Measurements from ENCODE around the gene CROCC2.

Gene CROCC2

DNA sequence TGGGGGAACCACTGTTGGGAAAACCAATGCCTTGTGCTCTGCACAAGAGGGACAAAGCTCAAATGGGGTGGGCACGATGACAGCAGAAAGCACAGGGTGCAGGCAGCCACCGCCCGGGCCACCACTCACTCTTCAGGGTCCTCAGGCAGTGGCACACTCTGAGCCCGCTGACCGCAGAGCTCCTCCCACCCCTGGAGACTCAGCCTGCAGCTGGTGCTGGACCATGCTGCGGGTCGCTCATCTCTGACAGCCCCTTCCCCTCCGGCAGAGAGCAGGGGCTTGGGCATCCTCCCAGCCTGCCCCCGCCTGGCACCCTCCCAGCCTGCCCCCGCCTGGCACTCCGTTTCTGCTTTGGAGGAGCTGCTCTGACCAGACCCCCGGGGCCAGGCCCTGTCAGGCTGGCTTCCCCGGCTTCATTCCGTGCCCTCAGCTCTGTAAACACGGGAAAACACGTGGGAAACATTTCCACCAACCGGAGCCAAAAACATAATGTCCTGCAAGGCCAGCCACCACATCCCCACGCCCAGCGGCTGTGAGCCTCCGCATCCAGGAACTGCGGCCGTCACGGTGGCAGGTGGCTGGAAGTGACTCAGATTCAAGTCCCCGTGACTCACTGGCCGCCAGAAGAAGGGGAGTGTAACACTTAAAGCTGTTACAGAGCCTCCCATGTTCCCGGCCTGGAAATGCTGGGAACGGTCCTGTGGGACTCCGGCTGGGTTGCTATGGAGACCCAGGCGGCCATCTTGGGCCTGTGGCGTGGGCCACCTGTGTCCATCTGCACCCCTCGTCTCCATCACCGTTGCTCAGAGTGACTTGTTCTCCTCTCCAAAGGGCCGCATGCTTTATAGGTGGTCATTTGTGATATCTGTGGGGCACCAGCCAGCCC lies 85.5 kb downstream of the CROCC2 start:
- DNase-seq = no peak

DNA sequence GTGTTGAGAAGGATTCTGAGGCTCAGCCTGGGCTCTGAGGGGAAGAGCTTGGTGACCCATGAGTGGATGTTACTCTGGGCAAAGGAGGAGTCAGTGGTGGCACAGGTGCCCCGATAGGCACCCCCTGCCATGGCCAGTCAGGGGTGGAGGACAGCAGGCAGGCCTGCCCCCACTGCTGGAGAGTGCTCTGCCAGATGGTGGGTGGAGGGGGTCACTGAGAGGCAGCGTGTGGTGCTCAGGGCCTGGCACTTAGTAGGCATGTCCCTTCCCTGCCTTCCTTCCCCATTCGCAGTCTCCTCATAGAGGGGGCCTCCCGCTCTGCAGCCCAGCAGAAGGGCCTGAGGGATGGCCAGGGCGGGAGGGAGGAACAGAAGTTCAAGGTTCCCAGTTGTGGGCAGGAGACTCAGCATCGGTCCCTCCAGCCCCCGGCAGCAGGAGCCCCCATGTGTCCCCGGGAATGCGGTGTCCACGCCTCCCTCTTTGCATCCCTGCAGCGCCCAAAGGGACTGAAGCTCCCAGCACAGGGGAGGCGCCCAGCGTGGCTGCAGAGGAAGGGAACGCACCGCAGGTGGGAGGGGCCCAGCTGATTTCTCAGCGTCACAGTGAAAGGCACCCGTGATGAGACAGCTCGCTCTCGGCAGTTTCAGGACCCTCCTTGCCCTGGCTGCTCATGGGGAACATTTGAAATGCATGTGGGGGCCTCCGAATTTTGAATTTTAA lies 86.6 kb downstream of the CROCC2 start:
- DNase-seq = peak; percentile 22

DNA sequence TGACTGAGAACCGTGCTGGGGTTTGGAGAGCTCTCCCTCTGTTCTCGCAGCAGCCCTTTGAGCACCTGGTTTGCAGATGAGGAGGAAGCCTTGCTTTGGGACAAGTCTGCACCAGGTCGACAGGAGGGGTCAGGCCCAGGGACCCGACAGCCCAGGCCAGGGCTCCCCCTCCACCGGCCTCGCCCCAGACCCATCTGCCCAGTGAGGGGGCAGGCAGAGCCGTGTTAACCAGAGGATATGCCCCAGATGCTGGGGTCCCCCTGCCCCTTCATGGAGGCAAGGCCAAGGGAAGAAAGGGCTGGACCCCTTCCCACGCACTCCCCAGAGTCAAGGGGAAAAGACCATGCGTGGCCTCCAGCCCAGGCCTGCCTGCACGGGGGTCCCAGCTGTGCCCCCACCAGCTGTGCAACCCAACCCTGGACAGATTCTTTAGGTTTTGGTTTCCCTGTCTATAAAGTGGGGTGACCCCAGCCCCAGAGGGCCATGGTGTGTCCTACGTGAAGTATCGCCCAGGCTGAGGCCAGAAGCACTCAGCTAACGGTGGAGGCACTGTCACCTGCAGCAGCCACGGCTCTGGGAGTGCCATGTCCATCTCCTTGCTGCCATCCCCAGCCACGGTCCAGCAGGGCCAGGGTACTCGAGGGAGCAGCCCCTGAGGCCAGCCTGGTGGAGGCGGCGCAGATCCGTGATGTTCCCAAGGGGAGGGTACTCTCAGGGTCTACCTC lies 87.5 kb downstream of the CROCC2 start:
- DNase-seq = no peak

DNA sequence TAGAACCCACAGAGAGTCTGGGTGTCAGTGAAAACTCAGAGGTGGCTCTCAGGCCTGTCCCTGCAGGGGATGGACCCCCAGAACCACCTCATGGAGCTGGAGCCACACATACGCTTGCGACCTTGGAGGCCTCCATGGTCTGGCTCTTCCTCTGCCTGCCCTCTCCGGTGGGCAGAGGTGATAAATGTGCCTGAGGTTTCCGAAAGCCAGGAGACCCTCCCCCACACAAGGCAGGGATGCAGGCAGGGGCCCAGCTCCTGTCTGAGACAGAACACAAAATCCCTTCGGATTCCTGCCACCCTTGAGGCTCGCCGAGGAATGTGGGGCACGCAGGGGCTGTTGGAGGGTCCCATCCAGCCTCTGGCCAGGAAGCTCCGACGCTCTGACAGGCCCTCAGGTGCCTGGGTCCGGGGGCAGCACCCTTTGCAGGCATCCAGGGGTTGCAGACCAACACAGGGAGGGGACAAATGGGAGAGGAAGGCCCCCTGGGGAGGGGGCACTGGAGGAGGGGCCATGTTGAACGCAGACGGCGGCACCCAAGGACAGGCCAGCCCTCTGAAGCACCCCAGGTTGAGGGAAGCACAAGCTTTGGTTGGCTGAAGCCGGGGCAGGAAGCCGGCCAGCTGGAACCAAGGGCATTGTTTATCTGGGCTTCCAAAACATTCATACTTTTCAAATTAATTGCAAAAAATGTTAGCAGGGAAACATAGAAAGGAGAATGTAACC lies 88.2 kb downstream of the CROCC2 start:
- DNase-seq = no peak

DNA sequence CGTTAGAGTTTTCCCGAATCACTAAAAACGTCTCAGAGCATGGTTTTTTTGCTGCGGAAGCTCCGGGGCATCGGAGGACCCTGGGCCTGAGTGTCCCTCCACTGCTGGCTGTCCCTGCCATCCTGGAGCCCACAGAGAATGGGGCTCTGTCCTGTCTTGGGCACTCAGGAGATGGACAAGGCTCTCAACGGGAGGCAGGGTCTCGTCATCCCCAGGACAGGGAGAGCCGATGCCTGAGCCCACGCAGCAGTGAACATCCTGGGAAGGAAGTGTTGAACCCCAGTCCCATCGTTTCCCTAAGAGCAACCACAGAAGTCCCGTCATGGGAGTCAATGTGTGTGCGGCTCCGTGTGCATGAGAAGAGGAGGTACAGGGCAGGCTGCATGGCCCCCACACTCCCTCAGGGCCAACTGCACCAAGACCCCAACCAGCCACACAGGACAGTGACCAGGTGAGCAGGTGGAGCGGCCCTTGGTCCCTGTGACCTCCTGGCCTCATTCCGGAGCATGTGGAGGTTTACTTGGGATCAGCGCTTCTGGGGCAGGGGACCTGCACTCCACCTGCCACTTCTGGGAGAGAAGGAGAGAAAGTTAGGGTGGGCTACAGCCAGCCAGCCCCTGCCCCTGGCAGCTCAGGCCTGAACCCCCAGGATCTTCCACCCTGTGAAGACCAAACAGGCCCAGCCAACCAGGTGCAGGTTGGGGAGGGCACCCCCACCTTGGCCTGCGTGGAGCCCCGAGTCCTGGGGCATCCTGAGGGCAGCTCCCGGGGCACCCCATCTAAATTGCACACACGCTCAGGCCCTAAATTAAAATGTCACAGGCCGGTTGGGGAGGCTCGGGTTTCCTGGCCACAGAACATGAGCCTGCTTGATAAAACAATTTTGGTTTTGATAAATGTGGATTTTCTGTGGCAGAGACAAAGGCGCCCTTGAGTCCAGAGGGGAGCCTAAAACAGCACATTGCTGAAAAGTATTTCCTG lies 89.2 kb downstream of the CROCC2 start:
- no peak for DNase-seq

DNA sequence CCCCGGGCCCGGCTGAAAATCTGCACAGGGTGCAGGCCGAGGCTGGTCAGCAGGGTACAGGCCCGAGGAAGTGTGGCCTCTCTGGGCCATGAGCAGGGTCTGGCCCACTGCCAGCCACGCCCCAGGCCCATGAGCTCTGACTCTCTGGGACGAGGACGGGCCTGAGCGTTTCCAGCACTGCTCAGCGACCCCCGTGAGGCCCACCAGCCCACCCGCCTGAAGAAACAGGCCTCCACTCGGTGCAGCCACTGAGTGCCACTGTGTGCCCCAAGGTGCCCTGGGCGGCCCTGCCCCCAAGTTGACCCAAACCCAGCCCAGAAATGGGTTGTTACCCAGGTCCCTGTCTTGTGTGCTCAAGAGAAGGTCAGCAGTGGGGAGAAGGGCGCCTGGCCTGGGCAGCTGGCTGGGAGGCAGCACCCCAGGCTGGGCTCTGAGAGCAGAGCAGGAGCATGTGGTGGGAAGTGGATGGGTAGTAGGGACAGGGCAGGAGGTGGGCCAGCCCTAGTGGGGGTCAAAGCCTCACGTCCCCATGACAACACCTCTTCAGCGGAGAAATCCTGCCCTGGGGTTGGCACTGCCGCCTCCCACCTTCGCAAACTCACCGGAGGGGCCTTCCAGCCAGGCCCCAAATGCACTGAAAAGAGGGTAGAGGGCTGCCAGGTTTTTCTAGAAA lies 90.2 kb downstream of the CROCC2 start:
- peak; percentile 5 for DNase-seq

DNA sequence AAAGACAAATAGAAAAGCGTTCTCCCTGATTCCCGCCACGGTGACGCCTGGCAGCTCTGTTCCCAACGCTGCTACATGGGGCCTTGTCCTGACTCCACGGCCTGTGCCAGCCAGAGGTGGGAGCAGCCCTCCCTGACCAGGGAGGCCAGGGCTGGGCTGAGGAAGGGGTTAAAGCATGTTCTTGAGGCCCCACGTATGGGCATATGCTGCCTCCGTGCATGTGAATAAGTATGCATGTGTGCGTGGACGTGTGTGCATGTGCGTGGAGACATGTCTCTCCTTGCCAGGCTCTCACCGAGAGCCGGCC lies 90.7 kb downstream of the CROCC2 start:
- DNase-seq = no peak

DNA sequence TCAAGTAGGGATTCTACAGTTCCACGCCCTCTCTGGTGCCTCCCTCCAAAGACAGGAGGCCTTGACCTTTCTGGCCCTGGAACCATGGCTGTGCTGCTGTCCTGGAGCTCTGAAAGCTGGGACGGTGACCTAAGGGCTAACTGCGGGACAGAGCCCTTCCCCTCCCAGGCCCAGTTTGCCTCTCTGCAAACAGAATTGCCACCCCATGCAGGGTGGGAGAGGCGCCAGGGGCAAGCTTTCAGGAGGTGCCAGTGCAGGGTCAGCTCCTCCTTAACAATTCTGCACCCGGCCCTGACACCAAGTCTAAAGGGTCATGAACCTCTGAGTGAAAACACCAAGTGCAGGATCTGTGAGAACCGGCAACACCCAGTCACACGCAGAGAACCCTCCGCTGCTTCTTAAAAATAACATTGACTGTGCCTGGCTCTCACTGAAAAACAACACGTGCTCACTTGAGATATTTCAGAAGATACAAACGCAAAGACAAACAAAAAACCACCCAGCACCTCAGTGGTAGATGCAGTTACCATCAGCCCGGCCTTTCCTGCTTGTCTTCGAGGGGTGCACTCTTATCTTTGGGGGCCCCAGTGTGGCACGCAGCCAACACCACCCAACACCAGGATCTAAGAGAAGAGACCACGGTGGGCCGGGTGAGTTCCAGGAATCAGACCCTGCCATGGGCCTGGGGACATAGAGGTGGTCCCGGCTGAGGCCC lies 91.2 kb downstream of the CROCC2 start:
- DNase-seq = peak; percentile 5

DNA sequence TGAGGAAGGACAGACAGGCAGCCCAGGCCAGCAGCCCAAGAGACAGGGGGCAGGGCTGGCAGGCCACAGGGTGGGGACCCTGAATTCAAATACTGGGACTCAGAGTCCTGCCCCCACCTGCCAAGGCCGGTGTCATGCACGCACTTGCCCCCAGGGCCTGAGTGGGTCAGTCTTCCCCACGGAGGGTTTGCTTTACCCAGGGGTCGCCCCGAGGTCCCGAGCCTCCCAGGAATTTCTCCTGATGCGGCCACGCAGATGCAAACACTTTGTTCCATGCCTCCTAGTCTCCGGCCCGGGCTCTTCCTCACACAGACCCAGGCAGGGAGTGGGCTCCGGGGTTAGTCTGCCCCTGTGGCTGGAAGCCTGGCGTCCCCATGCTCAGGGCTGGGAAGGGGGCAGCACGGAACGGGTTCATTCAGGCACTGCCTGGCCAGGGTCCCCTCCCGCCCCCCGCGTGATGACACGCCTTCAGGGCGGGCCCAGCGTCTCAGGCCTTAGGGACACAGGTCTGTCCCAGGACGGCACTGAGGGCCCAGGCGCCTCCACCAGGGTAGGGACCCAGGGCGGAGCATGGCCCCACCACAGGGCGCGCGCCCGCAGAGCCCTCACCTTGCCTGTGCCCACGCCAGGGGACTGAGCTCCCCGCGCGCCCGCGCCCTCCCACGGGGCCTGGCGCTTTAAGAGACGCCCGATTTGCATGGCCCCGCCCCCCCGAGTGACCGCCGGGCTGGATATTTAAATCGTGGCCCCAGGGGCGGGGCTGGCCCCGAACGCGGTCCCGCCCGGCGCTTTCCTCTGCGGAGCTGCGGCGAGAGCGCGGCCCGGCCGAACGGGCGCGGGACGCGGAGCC lies 91.9 kb downstream of the CROCC2 start, which contains the start of gene SNED1:
TSS of gene SNED1 (plus strand) at position 763 of the 850 bp plus-strand sequence. CDS start 220 bp downstream, outside the sequence.
- peak; percentile 37 for DNase-seq

DNA sequence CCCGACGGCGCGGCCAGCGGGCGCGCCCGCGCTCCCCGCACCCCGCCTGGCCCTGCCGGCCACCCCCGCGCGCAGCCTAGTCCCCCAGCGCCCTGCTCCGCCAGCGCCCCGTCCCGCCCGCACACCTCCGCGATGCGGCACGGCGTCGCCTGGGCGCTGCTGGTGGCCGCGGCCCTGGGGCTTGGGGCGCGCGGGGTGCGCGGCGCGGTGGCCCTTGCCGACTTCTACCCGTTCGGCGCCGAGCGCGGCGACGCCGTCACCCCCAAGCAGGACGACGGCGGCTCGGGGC lies 92.5 kb downstream of the CROCC2 start:
- DNase-seq = no peak

DNA sequence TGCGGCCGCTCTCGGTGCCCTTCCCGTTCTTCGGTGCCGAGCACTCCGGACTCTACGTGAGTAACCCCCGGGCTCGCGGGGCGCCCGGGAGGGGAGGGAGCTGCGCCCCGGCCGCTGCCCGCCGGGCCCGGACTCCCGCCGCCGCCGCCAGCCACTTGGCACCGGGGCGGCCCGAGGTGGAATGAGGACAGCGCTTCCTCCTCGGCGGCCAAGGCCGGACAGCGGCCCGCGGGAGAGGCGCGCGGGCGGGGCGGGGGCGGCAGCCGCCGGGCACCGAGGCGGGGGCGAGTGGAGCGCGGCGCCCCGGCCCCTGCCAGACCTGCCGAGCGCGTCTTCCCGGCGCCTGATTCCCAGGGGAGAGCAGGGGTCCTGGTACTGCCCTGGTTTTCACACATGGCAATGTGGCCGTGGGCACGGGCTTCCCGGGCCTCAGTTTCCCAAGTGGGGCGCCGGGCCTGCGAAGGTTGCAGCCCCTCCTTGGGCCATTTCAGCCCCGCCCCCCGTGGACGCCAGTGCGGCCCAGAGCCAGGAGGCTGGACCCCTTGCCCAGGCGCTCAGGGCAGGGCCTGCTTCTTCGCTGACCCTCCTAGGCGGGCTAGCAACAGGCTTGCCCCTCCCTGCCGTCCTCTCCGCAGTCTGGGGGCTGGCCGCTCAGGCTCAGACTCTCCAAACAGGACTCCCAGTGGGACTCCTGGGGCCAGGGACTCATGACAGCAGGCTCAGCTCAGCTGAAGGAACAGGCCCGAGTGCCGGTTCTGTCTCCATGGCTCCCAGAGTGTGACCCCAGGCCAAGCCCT lies 93.1 kb downstream of the CROCC2 start:
- peak; percentile 8 for DNase-seq

DNA sequence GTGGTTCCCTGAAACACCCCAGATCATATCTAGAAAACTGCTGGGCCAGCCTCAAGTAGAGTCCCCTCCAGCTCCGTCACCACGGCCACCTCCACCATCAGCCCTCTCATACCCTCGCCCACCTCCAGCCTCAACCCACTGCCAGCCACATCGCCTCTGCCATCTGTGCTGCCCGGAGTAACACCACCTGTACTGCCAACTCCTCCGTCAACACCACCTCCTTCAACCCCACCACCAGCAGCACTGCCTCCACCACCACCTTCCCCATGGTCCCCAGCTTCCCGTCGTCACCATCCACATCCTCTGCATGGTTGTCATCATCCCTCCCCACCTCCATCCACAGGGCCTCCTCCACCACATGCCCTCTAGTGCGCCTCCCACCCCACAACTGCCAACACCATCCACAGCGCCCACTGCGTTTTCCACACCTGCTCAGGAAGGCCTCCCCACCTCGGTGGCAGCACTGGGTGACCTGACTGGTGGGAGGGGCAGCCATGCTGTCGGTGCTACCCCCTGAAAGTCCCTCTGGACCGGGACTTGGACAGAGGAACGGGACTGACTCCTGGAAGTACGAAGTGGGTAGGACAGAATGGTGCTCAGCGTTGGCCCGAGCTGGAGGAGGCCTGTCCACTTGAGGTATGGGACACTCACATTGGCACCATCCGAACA lies 93.9 kb downstream of the CROCC2 start:
- DNase-seq = peak; percentile 3

DNA sequence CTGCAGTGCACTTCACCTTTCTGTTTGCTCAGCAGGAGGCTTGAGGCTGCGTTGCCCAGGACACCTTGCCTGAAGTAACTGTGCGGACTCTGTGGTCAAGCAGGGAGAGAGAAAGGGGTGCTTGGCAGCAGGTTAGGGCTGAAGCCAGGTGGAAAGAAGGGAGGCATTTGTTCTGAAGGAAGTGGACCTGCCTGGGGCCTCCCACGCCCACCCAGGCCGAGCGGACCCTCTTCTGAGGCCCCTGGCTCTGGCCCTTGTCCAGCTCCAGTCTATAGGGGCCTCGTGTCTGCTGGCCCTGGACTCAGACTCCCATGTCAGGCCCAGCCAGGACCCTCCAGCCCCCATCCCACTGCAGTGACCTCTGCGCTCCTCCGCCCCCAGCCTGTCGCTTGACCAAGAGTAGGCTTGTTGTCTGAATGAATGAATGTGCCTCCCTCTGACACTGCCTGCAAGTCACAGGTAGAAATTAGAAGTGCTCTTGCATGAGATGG lies 94.7 kb downstream of the CROCC2 start:
- DNase-seq = peak; percentile 11

DNA sequence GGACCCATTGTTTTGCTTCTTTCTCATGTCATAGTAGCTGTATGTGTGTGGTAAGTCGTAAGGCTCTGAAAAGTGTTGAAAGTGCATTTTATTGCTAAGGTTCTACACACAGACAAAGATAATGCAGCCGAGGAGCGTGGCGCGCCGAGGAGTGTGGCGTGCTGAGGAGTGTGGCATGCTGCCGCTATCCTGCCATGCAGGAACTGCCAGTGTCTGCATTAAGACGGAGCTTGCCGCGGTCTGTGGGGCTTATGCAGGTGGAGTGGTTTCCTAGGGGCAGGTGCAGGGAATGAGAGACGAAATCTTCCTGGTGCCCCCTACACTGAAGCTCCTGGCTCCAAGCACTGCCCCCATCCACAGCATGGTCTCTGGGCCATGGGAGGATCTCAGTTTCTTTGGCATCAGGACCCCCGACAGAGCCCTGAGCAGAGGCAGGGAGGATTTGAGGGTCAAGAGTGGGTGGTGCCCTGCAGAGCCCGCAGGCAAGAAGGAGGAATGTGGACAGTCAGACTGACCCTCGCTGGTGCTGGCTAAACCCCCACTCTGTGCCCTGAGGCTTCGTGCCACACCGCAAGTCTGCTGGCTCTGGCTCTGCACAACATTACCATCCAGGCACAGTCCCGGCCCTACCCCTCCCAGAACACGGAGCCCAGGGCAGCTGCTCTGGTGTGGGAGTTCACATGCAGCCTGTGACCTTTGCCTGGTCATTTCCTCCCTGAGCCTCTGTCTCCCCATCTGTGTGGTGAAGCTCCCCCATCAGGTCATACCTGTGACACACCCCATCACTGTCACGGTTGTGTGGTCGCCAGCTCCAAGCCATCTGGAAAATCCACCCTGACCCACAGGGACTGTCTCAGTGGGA lies 95.5 kb downstream of the CROCC2 start:
- peak; percentile 6 for DNase-seq

DNA sequence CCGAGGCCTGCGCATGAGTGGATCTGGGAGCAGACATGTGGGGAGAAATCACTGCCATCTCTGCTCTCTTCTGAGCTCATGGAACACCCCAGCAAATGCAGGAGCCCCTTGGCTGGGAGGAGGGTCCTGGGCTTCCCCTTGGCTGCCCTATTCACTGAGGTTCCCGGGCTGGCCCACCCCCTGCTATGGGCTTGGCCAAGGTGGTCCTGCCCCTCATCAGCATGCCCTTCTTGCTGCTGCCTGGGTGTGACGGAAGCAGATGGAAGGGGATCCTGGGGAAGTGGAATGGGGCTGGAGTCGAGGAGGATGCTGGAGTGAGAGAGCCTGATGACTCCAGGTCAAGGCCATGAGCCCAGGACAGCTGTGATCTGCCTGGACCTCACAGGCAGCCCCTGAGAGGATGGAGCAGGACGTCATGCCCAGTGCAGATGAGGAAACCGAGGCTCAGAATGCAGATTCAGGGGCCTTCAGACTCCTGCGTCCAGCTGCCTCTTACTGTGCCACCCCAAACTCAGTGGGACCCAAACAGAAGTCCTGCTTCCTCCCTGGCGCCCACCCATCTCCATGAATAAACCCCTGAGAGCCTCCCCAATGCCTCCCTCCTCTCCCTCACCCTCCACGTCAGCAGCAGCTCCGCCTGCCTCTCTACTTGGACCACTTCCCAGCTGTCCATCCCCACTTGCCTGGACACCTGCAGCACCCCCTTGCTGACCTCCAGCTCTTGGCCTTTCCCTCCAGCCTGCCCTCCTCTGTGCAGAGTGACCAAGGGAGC lies 96.3 kb downstream of the CROCC2 start:
- DNase-seq = no peak

DNA sequence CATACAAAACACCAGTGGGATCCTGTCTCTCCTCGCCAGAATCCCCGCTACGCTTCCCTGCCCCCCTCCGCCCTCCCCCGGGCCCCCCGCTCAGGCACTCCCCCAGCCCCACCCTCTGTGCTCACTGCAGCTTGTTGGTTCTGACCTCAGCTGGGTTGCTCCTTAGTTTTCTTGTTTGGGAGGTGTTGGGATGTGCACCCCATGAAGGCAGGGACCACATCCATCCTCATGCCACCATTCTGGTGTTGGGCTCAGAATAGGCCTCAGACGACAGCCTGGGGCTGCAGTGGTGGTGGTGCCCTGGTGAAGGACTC lies 96.9 kb downstream of the CROCC2 start:
- DNase-seq = no peak

All from activated naive CD4-positive, alpha-beta T cell treated with anti-CD3 and anti-CD28 coated beads, Interleukin-2, amount 50 U/mL, for 16 hours (primary cell).